GM21737 (cell line): ENCODE results near the gene GALNTL6.
"Not testable (repeated sequence)": the region's sequence is repeated elsewhere in the genome, so short reads cannot be mapped to it uniquely, and the experiment has no call there.

ENCODE experiments used
- ATAC-seq: cut with Tn5 transposase; IDR thresholded peaks from one replicate; pipeline ENCODE4 v1.9.1; 2021; ENCODE audit warnings: mild to moderate bottlenecking, moderate library complexity; ENCODE audit not compliant: unreplicated experiment

GALNTL6 gene

GRCh38 chr4:172900900-172901299, 1087.7 kb downstream of the GALNTL6 start:
- ATAC-seq: no peak

GRCh38 chr4:172912468-172912867, 1099.3 kb downstream of the GALNTL6 start:
- ATAC-seq: not testable (repeated sequence)

GRCh38 chr4:172917403-172917802, 1104.2 kb downstream of the GALNTL6 start:
- ATAC-seq: not testable (repeated sequence)

- ATAC-seq: no peak
Measured at GRCh38 chr4:172919269-172919668, 1106.1 kb downstream of the GALNTL6 start.

- no peak for ATAC-seq
Measured at GRCh38 chr4:172927096-172927814, 1114.1 kb downstream of the GALNTL6 start.

GRCh38 chr4:172928347-172928746, 1115.1 kb downstream of the GALNTL6 start:
- no peak for ATAC-seq

GRCh38 chr4:172938072-172938829, 1125.0 kb downstream of the GALNTL6 start:
- ATAC-seq: no peak

- ATAC-seq: no peak
Measured at GRCh38 chr4:172938870-172939269, 1125.7 kb downstream of the GALNTL6 start.

GRCh38 chr4:172942840-172943239, 1129.6 kb downstream of the GALNTL6 start:
- ATAC-seq: no peak

- no peak for ATAC-seq
Measured at GRCh38 chr4:172945611-172946010, 1132.4 kb downstream of the GALNTL6 start.

- no peak for ATAC-seq
Measured at GRCh38 chr4:172946503-172946902, 1133.3 kb downstream of the GALNTL6 start.

- no peak for ATAC-seq
Measured at GRCh38 chr4:172947594-172947993, 1134.4 kb downstream of the GALNTL6 start.

GRCh38 chr4:172950990-172951389, 1137.8 kb downstream of the GALNTL6 start:
- no peak for ATAC-seq

- ATAC-seq: no peak
Measured at GRCh38 chr4:172951679-172952451, 1138.7 kb downstream of the GALNTL6 start.

- no peak for ATAC-seq
Measured at GRCh38 chr4:172953896-172954568, 1140.8 kb downstream of the GALNTL6 start.

GRCh38 chr4:172956340-172956739, 1143.1 kb downstream of the GALNTL6 start:
- ATAC-seq: not testable (repeated sequence)

- no peak for ATAC-seq
Measured at GRCh38 chr4:172957216-172957615, 1144.0 kb downstream of the GALNTL6 start.

GRCh38 chr4:172962564-172963353, 1149.6 kb downstream of the GALNTL6 start:
- ATAC-seq: no peak

- no peak for ATAC-seq
Measured at GRCh38 chr4:172963498-172964294, 1150.5 kb downstream of the GALNTL6 start.
